DMS53 treated with DMSO at 0.1 percent for 48 hours (cell line): ENCODE data around the gene CHST4.
"Not testable (repeated sequence)": the region's sequence is repeated elsewhere in the genome, so short reads cannot be mapped to it uniquely, and the experiment has no call there.

Experiments
- DNase-seq: peaks from one replicate; lab custom pipeline; 2025; ENCODE audit not compliant: unreplicated experiment; lab: John Stamatoyannopoulos, UW

Gene CHST4

GRCh38 chr16:71569621-71570020, 43.4 kb downstream of the CHST4 start:
- DNase-seq, result no peak

GRCh38 chr16:71570144-71570543, 43.9 kb downstream of the CHST4 start:
- DNase-seq, result no peak

- DNase-seq, result peak; percentile 65
Observed at GRCh38 chr16:71572497-71573116, 46.4 kb downstream of the CHST4 start.

GRCh38 chr16:71573387-71574094, 47.3 kb downstream of the CHST4 start:
- DNase-seq, result no peak

- DNase-seq, result no peak
Observed at GRCh38 chr16:71574702-71575101, 48.5 kb downstream of the CHST4 start.

GRCh38 chr16:71576971-71577370, 50.7 kb downstream of the CHST4 start, which contains the start of gene TAT:
Gene TAT, minus strand, starts transcription at chr16:71577092. Its CDS starts 677 bp downstream, at chr16:71576415.
- DNase-seq, result no peak

- not testable (repeated sequence) for DNase-seq
Observed at GRCh38 chr16:71582553-71582848, 56.3 kb downstream of the CHST4 start.

- DNase-seq, result no peak
Observed at GRCh38 chr16:71584543-71585317, 58.5 kb downstream of the CHST4 start.

GRCh38 chr16:71585318-71585703, 59.1 kb downstream of the CHST4 start:
- peak; percentile 20 for DNase-seq
